Fibroblast of skin of right quadriceps (primary cell): ENCODE data around the gene CELA3A.
"Not testable (repeated sequence)": the region's sequence is repeated elsewhere in the genome, so short reads cannot be mapped to it uniquely, and the experiment has no call there.

Source experiments
- DNase-seq: peaks from one replicate; pipeline ENCODE4 v3.0.0-alpha.2; 2013

Gene CELA3A

GRCh38 chr1:21982122-21982521 lies 19.3 kb upstream of the CELA3A start:
- not testable (repeated sequence) for DNase-seq

GRCh38 chr1:21983539-21983938 lies 17.9 kb upstream of the CELA3A start:
- DNase-seq = not testable (repeated sequence)

- not testable (repeated sequence) for DNase-seq
Measured at GRCh38 chr1:21985893-21986292, 15.6 kb upstream of the CELA3A start.

- DNase-seq = not testable (repeated sequence)
Measured at GRCh38 chr1:21986386-21986785, 15.1 kb upstream of the CELA3A start.

GRCh38 chr1:21989672-21990393 lies 11.6 kb upstream of the CELA3A start:
- DNase-seq = not testable (repeated sequence)

GRCh38 chr1:21992186-21992585 lies 9.3 kb upstream of the CELA3A start:
- not testable (repeated sequence) for DNase-seq

GRCh38 chr1:21994716-21995115 lies 6.7 kb upstream of the CELA3A start:
- not testable (repeated sequence) for DNase-seq

GRCh38 chr1:21996663-21996970 lies 4.8 kb upstream of the CELA3A start:
- DNase-seq = not testable (repeated sequence)

GRCh38 chr1:21997891-21998623 lies 3.4 kb upstream of the CELA3A start:
- DNase-seq = not testable (repeated sequence)

- not testable (repeated sequence) for DNase-seq
Measured at GRCh38 chr1:21998624-21999294, 2.7 kb upstream of the CELA3A start.

- not testable (repeated sequence) for DNase-seq
Measured at GRCh38 chr1:21999645-22000044, 1.8 kb upstream of the CELA3A start.

- not testable (repeated sequence) for DNase-seq
Measured at GRCh38 chr1:22002461-22002860, 1.0 kb downstream of the CELA3A start.

GRCh38 chr1:22002875-22003274 lies 1.4 kb downstream of the CELA3A start:
- not testable (repeated sequence) for DNase-seq

GRCh38 chr1:22003959-22004358 lies 2.5 kb downstream of the CELA3A start:
- DNase-seq = not testable (repeated sequence)

- peak; percentile 13 for DNase-seq
Measured at GRCh38 chr1:22005261-22006149, 4.0 kb downstream of the CELA3A start.

GRCh38 chr1:22006736-22007135 lies 5.3 kb downstream of the CELA3A start:
- DNase-seq = not testable (repeated sequence)

GRCh38 chr1:22007262-22007661 lies 5.8 kb downstream of the CELA3A start:
- not testable (repeated sequence) for DNase-seq

- not testable (repeated sequence) for DNase-seq
Measured at GRCh38 chr1:22009566-22009965, 8.1 kb downstream of the CELA3A start.

- not testable (repeated sequence) for DNase-seq
Measured at GRCh38 chr1:22012752-22013151, 11.3 kb downstream of the CELA3A start.

GRCh38 chr1:22014575-22015206 lies 13.2 kb downstream of the CELA3A start:
- not testable (repeated sequence) for DNase-seq

- peak; percentile 94 for DNase-seq
Measured at GRCh38 chr1:22018583-22019559, 17.4 kb downstream of the CELA3A start.
